Left lung (tissue), 10 donors: Measurements from ENCODE around the gene ABTB2. TPM values are rescaled to one million over a fixed set of nuclear protein-coding genes. Genes with fewer than 3 reads are reported as not detected.
"Not testable (repeated sequence)": the region's sequence is repeated elsewhere in the genome, so short reads cannot be mapped to it uniquely, and the experiment has no call there.

Source experiments
- ATAC-seq: fragments of 200-7000 bp; cut with Tn5 transposase; one replicate; pipeline ENCODE4 v1.9.1; 2020; ENCODE audit warnings: moderate library complexity
- DNase-seq, 4 donors: peaks; one replicate each; pipeline ENCODE4 v3.0.0-alpha.2; 2013 to 2020
- H3K27ac ChIP-seq, 2 donors: fragments of 200-600 bp; sonication (generic) in 1 of 2; one replicate each; pipeline versions ENCODE4 v1.5.0 to v1.8.0; 2020 to 2021
- H3K27me3 ChIP-seq, 2 donors: fragments of 200-600 bp; sonication (generic) in 1 of 2; one replicate each; pipeline versions ENCODE4 v1.5.0 to v1.8.0; 2020 to 2021
- H3K36me3 ChIP-seq, 2 donors: fragments of 200-600 bp; sonication (generic) in 1 of 2; one replicate each; pipeline versions ENCODE4 v1.5.0 to v1.8.0; 2020 to 2021
- H3K4me1 ChIP-seq, 2 donors: fragments of 200-600 bp; one replicate each; pipeline ENCODE4 v1.8.0; 2021
- H3K4me3 ChIP-seq, 2 donors: fragments of 200-600 bp; sonication (generic) in 1 of 2; one replicate each; pipeline versions ENCODE4 v1.5.0 to v1.8.0; 2020 to 2021; ENCODE audit warnings: mild to moderate bottlenecking in 1 of 2
- H3K9me3 ChIP-seq, 2 donors: fragments of 200-600 bp; sonication (generic) in 1 of 2; one replicate each; pipeline versions ENCODE4 v1.5.0 to v1.8.0; 2020 to 2021
- intact Hi-C, 2 donors: fragments of 100-400 bp; cut with DNase I; formaldehyde crosslinking; loops; one replicate each; pipeline versions ENCODE4 v1.11.2 to v1.14.2; 2022
- polyA plus RNA-seq, 6 donors: library from polyadenylated mRNA; unstranded; fragments of 120-200 nt; gene quantifications; one replicate each; pipeline ENCODE4 v1.2.1, GENCODE V29; 2013; ENCODE audit not compliant: insufficient read length in 6 of 6
- total RNA-seq, 2 donors: library from RNA; stranded (reverse); fragmentation: NEBNext Ultra II Directional; extraction: Animal tissue kit (Norgen Biotek cat#: 25700); gene quantifications; one replicate each; pipeline ENCODE4 v1.2.1, GENCODE V29; 2021
- TF ChIP-seq, protein P1 (sequence below), 2 donors: fragments of 200-600 bp; sonication (generic) in 1 of 2; IDR thresholded peaks; one replicate each; pipeline versions ENCODE4 v1.5.0 to v1.8.0; 2021; ENCODE audit warnings: antibody characterized with exemption in 2 of 2
- donor health status: DM: no; HTN: yes; CAD: no.
- donor health status: DM: no; HTN: no; CAD: no.

The ABTB2 gene
- total and polyA plus RNA-seq, 8 donors: 2.4 to 6.9 (median 4.8) TPM

DNA sequence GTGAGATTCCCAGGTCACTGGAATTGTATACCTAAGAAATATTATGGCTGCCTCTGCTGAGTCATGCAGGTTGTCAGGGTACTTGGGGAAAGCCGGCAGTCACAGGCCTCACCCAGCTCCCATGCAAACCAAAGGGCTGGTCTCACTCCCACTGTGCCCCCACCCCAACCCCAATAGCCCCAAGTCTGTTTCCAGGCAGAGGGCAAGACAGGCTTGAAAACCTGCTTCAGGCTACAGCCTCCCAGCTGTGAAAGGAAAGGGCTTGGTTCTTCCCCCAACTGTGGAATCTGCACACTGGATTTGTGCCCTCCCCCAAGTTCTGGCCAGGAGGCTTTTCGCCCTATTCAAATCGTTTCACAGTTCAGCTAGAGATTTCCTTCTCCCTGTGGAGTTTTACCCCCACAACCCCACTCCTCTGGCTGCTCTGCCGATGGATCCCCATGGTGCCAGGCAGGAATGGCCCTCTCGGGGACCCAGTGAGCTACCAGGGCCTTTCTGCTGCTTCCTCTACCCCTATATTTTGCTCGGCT, 37.0 kb upstream of the ABTB2 start:
- ATAC-seq (no peak), DNase-seq (no peak)
- H3K27ac ChIP-seq: no peak overlapping the region
- TF ChIP-seq, protein P1, sequence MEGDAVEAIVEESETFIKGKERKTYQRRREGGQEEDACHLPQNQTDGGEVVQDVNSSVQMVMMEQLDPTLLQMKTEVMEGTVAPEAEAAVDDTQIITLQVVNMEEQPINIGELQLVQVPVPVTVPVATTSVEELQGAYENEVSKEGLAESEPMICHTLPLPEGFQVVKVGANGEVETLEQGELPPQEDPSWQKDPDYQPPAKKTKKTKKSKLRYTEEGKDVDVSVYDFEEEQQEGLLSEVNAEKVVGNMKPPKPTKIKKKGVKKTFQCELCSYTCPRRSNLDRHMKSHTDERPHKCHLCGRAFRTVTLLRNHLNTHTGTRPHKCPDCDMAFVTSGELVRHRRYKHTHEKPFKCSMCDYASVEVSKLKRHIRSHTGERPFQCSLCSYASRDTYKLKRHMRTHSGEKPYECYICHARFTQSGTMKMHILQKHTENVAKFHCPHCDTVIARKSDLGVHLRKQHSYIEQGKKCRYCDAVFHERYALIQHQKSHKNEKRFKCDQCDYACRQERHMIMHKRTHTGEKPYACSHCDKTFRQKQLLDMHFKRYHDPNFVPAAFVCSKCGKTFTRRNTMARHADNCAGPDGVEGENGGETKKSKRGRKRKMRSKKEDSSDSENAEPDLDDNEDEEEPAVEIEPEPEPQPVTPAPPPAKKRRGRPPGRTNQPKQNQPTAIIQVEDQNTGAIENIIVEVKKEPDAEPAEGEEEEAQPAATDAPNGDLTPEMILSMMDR (IDR thresholded peaks at IDR 0.05): no peak
- H3K36me3 ChIP-seq: no peaks in the 10 kb centered on the region
- peaks cover 0 to 10% of the 10 kb centered on the region in 2 donors for H3K9me3 ChIP-seq
- H3K4me3 ChIP-seq: no peak overlapping the region
- H3K4me1 ChIP-seq: no peaks in the 10 kb centered on the region
- no peaks in the 10 kb centered on the region for H3K27me3 ChIP-seq
- intact Hi-C loops: no loop called here

DNA sequence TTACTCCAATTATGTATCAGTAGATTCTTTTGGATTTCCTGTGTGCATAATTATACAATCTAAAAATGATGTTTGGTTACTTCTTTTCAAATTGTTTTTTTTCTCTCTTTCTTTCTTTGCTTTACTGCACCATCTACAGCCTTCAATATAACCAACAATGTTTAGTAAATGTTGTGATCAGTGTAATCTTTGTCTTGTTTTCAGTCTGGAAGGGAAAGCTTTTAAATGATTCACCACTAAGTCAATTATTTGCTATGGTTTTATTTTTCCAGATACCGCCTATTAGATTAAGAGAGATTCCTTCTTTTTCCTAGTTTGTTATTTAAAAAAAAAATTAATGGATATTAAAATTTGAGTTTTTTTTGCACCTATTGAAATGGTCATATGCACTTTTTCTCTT, 29.8 kb upstream of the ABTB2 start:
- no peak for ATAC-seq
- Histone ChIP-seq H3K4me1 (no peaks in the 10 kb centered on the region), H3K27ac (no peak overlapping the region), H3K27me3 (no peaks in the 10 kb centered on the region), H3K9me3 (peaks cover 0 to under 1% of the 10 kb centered on the region in 2 donors), H3K36me3 (no peaks in the 10 kb centered on the region), H3K4me3 (no peak overlapping the region)
- no peak for DNase-seq
- intact Hi-C loops: no loop called here
- TF ChIP-seq, protein P1 (IDR thresholded peaks at IDR 0.05): no peak

DNA sequence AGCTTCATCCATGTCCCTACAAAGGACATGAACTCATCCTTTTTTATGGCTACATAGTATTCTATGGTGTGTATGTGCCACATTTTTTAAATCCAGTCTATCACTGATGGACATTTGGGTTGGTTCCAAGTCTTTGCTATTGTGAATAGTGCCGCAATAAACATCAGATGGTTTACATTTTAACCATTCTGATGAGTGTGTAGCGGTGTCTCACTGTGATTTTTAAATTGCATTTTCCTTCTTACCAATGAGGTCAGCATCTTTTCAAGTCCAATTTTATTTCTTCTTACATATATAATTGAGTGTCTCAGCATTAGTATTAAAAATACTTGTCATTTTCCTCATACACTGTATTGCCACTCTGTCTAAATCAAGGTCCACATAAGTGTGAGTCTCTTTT, 28.5 kb upstream of the ABTB2 start:
- intact Hi-C loops, H3K36me3 ChIP-seq, DNase-seq, H3K4me3 ChIP-seq, H3K4me1 ChIP-seq, H3K27me3 ChIP-seq, H3K9me3 ChIP-seq, H3K27ac ChIP-seq, ATAC-seq: not testable (repeated sequence)

DNA sequence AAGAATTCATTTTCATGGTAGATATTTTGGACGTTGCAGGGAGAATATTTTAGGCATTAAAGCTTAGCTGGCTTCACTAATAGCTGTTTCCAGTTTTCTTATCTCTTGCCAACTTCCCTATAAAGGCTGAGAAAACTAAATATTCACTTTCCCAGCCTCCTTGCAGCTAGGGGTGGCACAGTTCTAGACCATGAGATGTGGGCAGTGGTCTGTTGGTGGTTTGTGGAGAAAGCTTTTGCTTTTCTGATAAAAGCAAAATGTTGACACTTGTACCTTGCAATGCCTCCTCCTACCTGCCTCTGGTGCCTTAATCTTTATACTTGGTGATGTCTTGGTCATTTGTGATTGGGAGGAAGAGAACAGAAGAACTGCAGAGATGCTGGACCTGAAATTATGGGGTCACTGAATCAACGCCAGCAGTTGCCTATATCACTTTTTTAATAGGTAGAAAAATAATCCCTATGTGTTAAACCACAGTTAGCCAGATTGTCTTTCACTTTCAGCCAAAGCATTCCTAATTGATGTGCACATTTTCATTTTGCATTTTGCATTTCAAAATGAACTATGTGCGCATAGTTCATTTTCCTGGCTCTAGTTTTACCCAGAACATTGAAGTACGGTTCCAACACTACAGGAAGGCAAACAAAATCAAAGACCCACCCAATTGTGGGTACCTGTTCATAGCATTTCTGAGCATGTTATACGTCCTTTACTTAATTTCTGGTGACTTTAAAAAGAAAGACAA, 24.9 kb upstream of the ABTB2 start:
- no peak overlapping the region for H3K27ac ChIP-seq
- H3K4me3 ChIP-seq: no peak overlapping the region
- intact Hi-C loops: no loop called here
- no peaks in the 10 kb centered on the region for H3K4me1 ChIP-seq
- H3K27me3 ChIP-seq: no peaks in the 10 kb centered on the region
- TF ChIP-seq, protein P1 (IDR thresholded peaks at IDR 0.05): no peak
- ATAC-seq (no peak), DNase-seq (no peak)
- H3K36me3 ChIP-seq: no peaks in the 10 kb centered on the region
- H3K9me3 ChIP-seq: peaks cover 0 to 9% of the 10 kb centered on the region in 2 donors

DNA sequence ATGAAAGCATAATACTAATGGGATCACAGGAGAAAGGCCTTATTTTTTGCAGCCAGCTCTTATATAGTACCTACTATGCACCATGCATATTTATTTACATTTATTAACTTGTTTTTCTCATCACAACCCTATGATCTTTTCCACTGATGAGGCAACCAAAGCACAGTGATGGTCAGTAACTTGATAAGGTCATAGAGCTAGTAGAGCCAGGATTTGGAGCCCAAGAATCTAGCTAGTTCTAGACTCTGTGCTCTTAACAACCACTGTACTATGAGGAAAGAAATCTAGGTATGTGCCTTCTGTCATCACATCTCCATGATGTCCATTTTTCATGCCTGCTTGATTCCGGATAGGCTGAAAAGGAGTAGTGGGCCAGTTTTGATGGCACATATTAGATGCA, 24.0 kb upstream of the ABTB2 start:
- H3K4me3 ChIP-seq: no peak overlapping the region
- peaks cover 0 to 18% of the 10 kb centered on the region in 2 donors for H3K9me3 ChIP-seq
- no peak overlapping the region for H3K27ac ChIP-seq
- intact Hi-C loops: no loop called here
- TF ChIP-seq, protein P1 (IDR thresholded peaks at IDR 0.05): no peak
- DNase-seq: no peak
- no peaks in the 10 kb centered on the region for H3K36me3 ChIP-seq
- no peak for ATAC-seq
- no peaks in the 10 kb centered on the region for H3K27me3 ChIP-seq
- H3K4me1 ChIP-seq: no peaks in the 10 kb centered on the region
